ENCODE results near the gene TNFRSF14. TPM values are rescaled to one million over a fixed set of nuclear protein-coding genes. Genes with fewer than 3 reads are reported as not detected.

The TNFRSF14 gene
- total and polyA plus RNA-seq, 9 of the 15 experiments (the other 6 are each of a cell fraction or from before 2014, with no cell fraction given): 0.11 to 2.3 (median 0.68) TPM; not detected in 2

- TF ChIP-seq SMAD3 (CRISPR knock-in tag; conservative IDR thresholded peaks at IDR 0.05) (0 out of 2 replicates have a peak, but pooled peaks have one; percentile 28), SMARCA5 (IDR thresholded peaks at IDR 0.05) (peak; percentile 99), U2AF1 (optimal IDR thresholded peaks at IDR 0.05; ENCODE audit: low read depth, low read length) (no peak), SUPT5H (IDR thresholded peaks at IDR 0.05) (peak; percentile 46; the same call in 1 of the 2 replicates), NR4A1 (CRISPR knock-in tag; IDR thresholded peaks at IDR 0.05) (no peak), NR4A1 (tag; IDR thresholded peaks at IDR 0.05) (peak; percentile 92), NR2C2 (CRISPR knock-in tag; IDR thresholded peaks at IDR 0.05) (0 out of 2 replicates have a peak, but pooled peaks have one; percentile 29), NR2C2 (tag; IDR thresholded peaks at IDR 0.05) (no peak), NEUROD1 (IDR thresholded peaks at IDR 0.05; ENCODE audit: borderline replicate concordance, low read depth, low read length, partially characterized antibody) (peak; percentile 10), CBX3 (IDR thresholded peaks at IDR 0.05; ENCODE audit: borderline replicate concordance in 1 of 2, low read length in 2 of 2) (peak in 1 of 2 experiments; percentile 55; a peak in 1 of 3 replicates), SMARCA4 (IDR thresholded peaks at IDR 0.05) (0 out of 2 replicates have a peak, but pooled peaks have one; percentile 34), RREB1 (CRISPR knock-in tag; IDR thresholded peaks at IDR 0.05) (0 out of 2 replicates have a peak, but pooled peaks have one; percentile 77), CREB1 (IDR thresholded peaks at IDR 0.05) (no peak), CREB1 (CRISPR knock-in tag; IDR thresholded peaks at IDR 0.05) (peak; percentile 33; the same call in 1 of the 2 replicates), EP400 (IDR thresholded peaks at IDR 0.05) (peak; percentile 90), DMBX1 (CRISPR knock-in tag; IDR thresholded peaks at IDR 0.05; ENCODE audit: borderline replicate concordance) (peak; percentile 71; the same call in 1 of the 2 replicates), ZKSCAN8 (CRISPR knock-in tag; IDR thresholded peaks at IDR 0.05) (no peak), DPF2 (IDR thresholded peaks at IDR 0.05) (peak; percentile 65), ZNF561 (CRISPR knock-in tag; conservative IDR thresholded peaks at IDR 0.05) (no peak), RCOR1 (IDR thresholded peaks at IDR 0.05; ENCODE audit: borderline replicate concordance in 1 of 2, low read depth in 2 of 2, low read length in 2 of 2) (peak; percentile 83 to 87), ZNF583 (CRISPR knock-in tag; IDR thresholded peaks at IDR 0.05) (peak; percentile 60; the same call in 1 of the 2 replicates), HDAC2 (IDR thresholded peaks at IDR 0.05) (peak; percentile 98)
- TF ChIP-seq, protein P1, sequence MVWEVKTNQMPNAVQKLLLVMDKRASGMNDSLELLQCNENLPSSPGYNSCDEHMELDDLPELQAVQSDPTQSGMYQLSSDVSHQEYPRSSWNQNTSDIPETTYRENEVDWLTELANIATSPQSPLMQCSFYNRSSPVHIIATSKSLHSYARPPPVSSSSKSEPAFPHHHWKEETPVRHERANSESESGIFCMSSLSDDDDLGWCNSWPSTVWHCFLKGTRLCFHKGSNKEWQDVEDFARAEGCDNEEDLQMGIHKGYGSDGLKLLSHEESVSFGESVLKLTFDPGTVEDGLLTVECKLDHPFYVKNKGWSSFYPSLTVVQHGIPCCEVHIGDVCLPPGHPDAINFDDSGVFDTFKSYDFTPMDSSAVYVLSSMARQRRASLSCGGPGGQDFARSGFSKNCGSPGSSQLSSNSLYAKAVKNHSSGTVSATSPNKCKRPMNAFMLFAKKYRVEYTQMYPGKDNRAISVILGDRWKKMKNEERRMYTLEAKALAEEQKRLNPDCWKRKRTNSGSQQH (CRISPR knock-in tag; IDR thresholded peaks at IDR 0.05): no peak
Measured at GRCh38 chr1:2541619-2542245, 14.4 kb upstream of the TNFRSF14 start (continued).
